ENCODE data around the gene NLRP11.
"Not testable (repeated sequence)": the region's sequence is repeated elsewhere in the genome, so short reads cannot be mapped to it uniquely, and the experiment has no call there.

Gene NLRP11

DNA sequence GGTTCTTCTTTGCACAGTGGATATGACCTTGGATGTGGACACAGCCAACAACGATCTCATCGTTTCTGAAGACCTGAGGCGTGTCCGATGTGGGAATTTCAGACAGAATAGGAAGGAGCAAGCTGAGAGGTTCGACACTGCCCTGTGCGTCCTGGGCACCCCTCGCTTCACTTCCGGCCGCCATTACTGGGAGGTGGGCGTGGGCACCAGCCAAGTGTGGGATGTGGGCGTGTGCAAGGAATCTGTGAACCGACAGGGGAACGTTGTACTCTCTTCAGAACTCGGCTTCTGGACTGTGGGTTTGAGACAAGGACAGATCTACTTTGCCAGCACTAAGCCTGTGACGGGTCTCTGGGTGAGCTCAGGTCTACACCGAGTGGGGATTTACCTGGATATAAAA is 53.5 kb downstream of the NLRP11 start:
- Histone ChIP-seq H3K36me3 (ENCODE audit: insufficient read depth, low read length) (no peaks in the 10 kb centered on the region), H3K9me3 (ENCODE audit: low read length) (no peaks in the 10 kb centered on the region), H3F3A (ENCODE audit: insufficient read depth, low read length) (no peaks in the 10 kb centered on the region), H3K9ac (ENCODE audit: low read length) (peak overlapping the region; percentile 28; the same call in 1 of the 2 replicates), H4K20me1 (ENCODE audit: insufficient read depth, low read length) (no peaks in the 10 kb centered on the region), H3K9me2 (ENCODE audit: low read depth, low read length) (no peaks in the 10 kb centered on the region), H3K79me2 (ENCODE audit: insufficient read depth, low read length) (no peaks in the 10 kb centered on the region), H3K27ac (ENCODE audit: low read depth, low read length, poor library complexity, severe bottlenecking) (no peak overlapping the region), H3K4me1 (ENCODE audit: insufficient read depth, low read length, severe bottlenecking) (peaks cover 14% of the 10 kb centered on the region), H2AFZ (ENCODE audit: low read length) (peak overlapping the region; percentile 86), H3K4me2 (ENCODE audit: low read length) (peak overlapping the region; percentile 65), H3K27me3 (ENCODE audit: insufficient read depth, low read length) (no peaks in the 10 kb centered on the region), H3K4me3 (ENCODE audit: low read depth, low read length, poor library complexity, severe bottlenecking) (peak overlapping the region; percentile 56)
- TF ChIP-seq, protein P1, sequence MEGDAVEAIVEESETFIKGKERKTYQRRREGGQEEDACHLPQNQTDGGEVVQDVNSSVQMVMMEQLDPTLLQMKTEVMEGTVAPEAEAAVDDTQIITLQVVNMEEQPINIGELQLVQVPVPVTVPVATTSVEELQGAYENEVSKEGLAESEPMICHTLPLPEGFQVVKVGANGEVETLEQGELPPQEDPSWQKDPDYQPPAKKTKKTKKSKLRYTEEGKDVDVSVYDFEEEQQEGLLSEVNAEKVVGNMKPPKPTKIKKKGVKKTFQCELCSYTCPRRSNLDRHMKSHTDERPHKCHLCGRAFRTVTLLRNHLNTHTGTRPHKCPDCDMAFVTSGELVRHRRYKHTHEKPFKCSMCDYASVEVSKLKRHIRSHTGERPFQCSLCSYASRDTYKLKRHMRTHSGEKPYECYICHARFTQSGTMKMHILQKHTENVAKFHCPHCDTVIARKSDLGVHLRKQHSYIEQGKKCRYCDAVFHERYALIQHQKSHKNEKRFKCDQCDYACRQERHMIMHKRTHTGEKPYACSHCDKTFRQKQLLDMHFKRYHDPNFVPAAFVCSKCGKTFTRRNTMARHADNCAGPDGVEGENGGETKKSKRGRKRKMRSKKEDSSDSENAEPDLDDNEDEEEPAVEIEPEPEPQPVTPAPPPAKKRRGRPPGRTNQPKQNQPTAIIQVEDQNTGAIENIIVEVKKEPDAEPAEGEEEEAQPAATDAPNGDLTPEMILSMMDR (IDR thresholded peaks at IDR 0.05; ENCODE audit: low read length) = no peak
- no peak for TF ChIP-seq EZH2 (IDR thresholded peaks at IDR 0.05; ENCODE audit: borderline replicate concordance, low read length)

- no peak overlapping the region for H3K9ac ChIP-seq (ENCODE audit: low read length)
- H3K9me2 ChIP-seq (ENCODE audit: low read depth, low read length) = no peaks in the 10 kb centered on the region
- no peaks in the 10 kb centered on the region for H3K9me3 ChIP-seq (ENCODE audit: low read length)
- H2AFZ ChIP-seq (ENCODE audit: low read length) = no peak overlapping the region
- H3K36me3 ChIP-seq (ENCODE audit: insufficient read depth, low read length) = no peaks in the 10 kb centered on the region
- no peak overlapping the region for H3K4me3 ChIP-seq (ENCODE audit: low read depth, low read length, poor library complexity, severe bottlenecking)
- H4K20me1 ChIP-seq (ENCODE audit: insufficient read depth, low read length) = no peaks in the 10 kb centered on the region
- TF ChIP-seq, protein P1 (IDR thresholded peaks at IDR 0.05; ENCODE audit: low read length) = peak; percentile 82
- no peak for TF ChIP-seq EZH2 (IDR thresholded peaks at IDR 0.05; ENCODE audit: borderline replicate concordance, low read length)
- no peak overlapping the region for H3K27ac ChIP-seq (ENCODE audit: low read depth, low read length, poor library complexity, severe bottlenecking)
- H3K79me2 ChIP-seq (ENCODE audit: insufficient read depth, low read length) = no peaks in the 10 kb centered on the region
- H3K4me2 ChIP-seq (ENCODE audit: low read length) = peak overlapping the region; percentile 65; the same call in 1 of the 2 replicates
- H3K4me1 ChIP-seq (ENCODE audit: insufficient read depth, low read length, severe bottlenecking) = peaks cover 14% of the 10 kb centered on the region
- H3F3A ChIP-seq (ENCODE audit: insufficient read depth, low read length) = no peaks in the 10 kb centered on the region
- no peaks in the 10 kb centered on the region for H3K27me3 ChIP-seq (ENCODE audit: insufficient read depth, low read length)
These were observed 54.3 kb downstream of the NLRP11 start for GRCh38 chr19:55777528-55777927.

GRCh38 chr19:55769632-55770031 is 62.2 kb downstream of the NLRP11 start:
- H3K27ac ChIP-seq (ENCODE audit: low read depth, low read length, poor library complexity, severe bottlenecking); H3K4me2 ChIP-seq (ENCODE audit: low read length); H3K36me3 ChIP-seq (ENCODE audit: insufficient read depth, low read length); H2AFZ ChIP-seq (ENCODE audit: low read length); H4K20me1 ChIP-seq (ENCODE audit: insufficient read depth, low read length); H3K27me3 ChIP-seq (ENCODE audit: insufficient read depth, low read length); H3K9me2 ChIP-seq (ENCODE audit: low read depth, low read length); H3K9ac ChIP-seq (ENCODE audit: low read length); H3K4me3 ChIP-seq (ENCODE audit: low read depth, low read length, poor library complexity, severe bottlenecking); H3K79me2 ChIP-seq (ENCODE audit: insufficient read depth, low read length); H3F3A ChIP-seq (ENCODE audit: insufficient read depth, low read length); H3K9me3 ChIP-seq (ENCODE audit: low read length); H3K4me1 ChIP-seq (ENCODE audit: insufficient read depth, low read length, severe bottlenecking): not testable (repeated sequence)

DNA sequence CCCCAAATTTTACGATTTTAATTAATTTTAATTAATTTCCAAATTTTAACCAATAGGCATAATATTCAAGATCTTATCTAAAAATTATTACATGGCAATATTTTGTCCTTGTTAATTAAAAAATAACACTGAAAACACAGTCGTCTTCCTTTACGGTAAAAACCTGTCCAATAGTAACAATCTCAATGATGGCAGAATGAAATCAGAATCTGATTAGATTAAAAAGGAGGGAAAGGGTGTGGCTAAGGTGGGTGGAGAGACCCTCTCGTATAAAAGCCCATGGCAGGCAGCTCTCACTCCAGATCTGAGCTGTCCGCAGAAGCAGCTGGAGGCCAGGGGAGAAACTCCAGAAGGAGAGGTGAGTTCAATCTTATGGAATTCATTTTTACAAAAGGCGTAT is 63.0 kb downstream of the NLRP11 start, which contains the start of gene RFPL4AL1:
Gene RFPL4AL1 (plus strand): TSS at position 301 of the 400 bp plus-strand sequence. CDS start 2,687 bp downstream, outside the sequence.
- H3K36me3 ChIP-seq (ENCODE audit: insufficient read depth, low read length); H3K9me3 ChIP-seq (ENCODE audit: low read length); H3K27ac ChIP-seq (ENCODE audit: low read depth, low read length, poor library complexity, severe bottlenecking); H3K27me3 ChIP-seq (ENCODE audit: insufficient read depth, low read length); H4K20me1 ChIP-seq (ENCODE audit: insufficient read depth, low read length); H3K4me3 ChIP-seq (ENCODE audit: low read depth, low read length, poor library complexity, severe bottlenecking); H3K9ac ChIP-seq (ENCODE audit: low read length); H3K79me2 ChIP-seq (ENCODE audit: insufficient read depth, low read length); H3K4me2 ChIP-seq (ENCODE audit: low read length); H3K9me2 ChIP-seq (ENCODE audit: low read depth, low read length); H3F3A ChIP-seq (ENCODE audit: insufficient read depth, low read length); H3K4me1 ChIP-seq (ENCODE audit: insufficient read depth, low read length, severe bottlenecking); H2AFZ ChIP-seq (ENCODE audit: low read length): not testable (repeated sequence)
